Measurements from ENCODE around the gene ASF1B.

The ASF1B gene

GRCh38 chr19:14118165-14119051 lies 18.0 kb downstream of the ASF1B start:
- Histone ChIP-seq H3K27me3 (ENCODE audit: control insufficient read depth in 5 of 5, insufficient read depth in 4 of 5, low read length in 5 of 5) (no peaks in the 10 kb centered on the region), H3K9ac (ENCODE audit: low read length in 5 of 5) (peak overlapping the region; percentile 74 to 98 (median 87)), H3K4me1 (ENCODE audit: control insufficient read depth in 5 of 5, insufficient read depth in 5 of 5, low read length in 5 of 5) (peaks cover 24 to 67% (median 61%) of the 10 kb centered on the region in 5 donors), H3K36me3 (ENCODE audit: control insufficient read depth in 5 of 5, insufficient read depth in 5 of 5, low read length in 5 of 5) (no peaks in the 10 kb centered on the region), H3K9me3 (ENCODE audit: control insufficient read depth in 5 of 5, low read length in 5 of 5) (no peaks in the 10 kb centered on the region), H3K4me3 (ENCODE audit: low read depth in 1 of 5, low read length in 5 of 5) (peak overlapping the region; percentile 61 to 83 (median 69)), H3K27ac (ENCODE audit: low read depth, low read length) (peak overlapping the region; percentile 99)

GRCh38 chr19:14117668-14118164 lies 18.7 kb downstream of the ASF1B start, which contains the start of gene PRKACA:
PRKACA (minus strand) TSS chr19:14117762; CDS start chr19:14117547, 215 bp downstream.
- Histone ChIP-seq H3K4me3 (ENCODE audit: low read depth in 1 of 5, low read length in 5 of 5) (peak within 1 kb of the TSS; percentile 80 to 95 (median 84)), H3K9ac (ENCODE audit: low read length in 5 of 5) (peak within 1 kb of the TSS; percentile 77 to 98 (median 92)), H3K9me3 (ENCODE audit: control insufficient read depth in 5 of 5, low read length in 5 of 5) (no peaks in the 10 kb centered on the region), H3K36me3 (ENCODE audit: control insufficient read depth in 5 of 5, insufficient read depth in 5 of 5, low read length in 5 of 5) (no peaks in the 10 kb centered on the region), H3K27me3 (ENCODE audit: control insufficient read depth in 5 of 5, insufficient read depth in 4 of 5, low read length in 5 of 5) (no peaks in the 10 kb centered on the region), H3K4me1 (ENCODE audit: control insufficient read depth in 5 of 5, insufficient read depth in 5 of 5, low read length in 5 of 5) (peaks cover 31 to 74% (median 68%) of the 10 kb centered on the region in 5 donors), H3K27ac (ENCODE audit: low read depth, low read length) (peak within 1 kb of the TSS; percentile 99)

GRCh38 chr19:14116918-14117578 lies 19.3 kb downstream of the ASF1B start:
- H3K9me3 ChIP-seq (ENCODE audit: control insufficient read depth in 5 of 5, low read length in 5 of 5) = no peaks in the 10 kb centered on the region
- peaks cover 36 to 81% (median 75%) of the 10 kb centered on the region in 5 donors for H3K4me1 ChIP-seq (ENCODE audit: control insufficient read depth in 5 of 5, insufficient read depth in 5 of 5, low read length in 5 of 5)
- H3K9ac ChIP-seq (ENCODE audit: low read length in 5 of 5) = peak overlapping the region; percentile 77 to 94 (median 88)
- H3K4me3 ChIP-seq (ENCODE audit: low read depth in 1 of 5, low read length in 5 of 5) = peak overlapping the region; percentile 80 to 95 (median 84)
- H3K27me3 ChIP-seq (ENCODE audit: control insufficient read depth in 5 of 5, insufficient read depth in 4 of 5, low read length in 5 of 5) = no peaks in the 10 kb centered on the region
- H3K27ac ChIP-seq (ENCODE audit: low read depth, low read length) = peak overlapping the region; percentile 76
- H3K36me3 ChIP-seq (ENCODE audit: control insufficient read depth in 5 of 5, insufficient read depth in 5 of 5, low read length in 5 of 5) = no peaks in the 10 kb centered on the region

DNA sequence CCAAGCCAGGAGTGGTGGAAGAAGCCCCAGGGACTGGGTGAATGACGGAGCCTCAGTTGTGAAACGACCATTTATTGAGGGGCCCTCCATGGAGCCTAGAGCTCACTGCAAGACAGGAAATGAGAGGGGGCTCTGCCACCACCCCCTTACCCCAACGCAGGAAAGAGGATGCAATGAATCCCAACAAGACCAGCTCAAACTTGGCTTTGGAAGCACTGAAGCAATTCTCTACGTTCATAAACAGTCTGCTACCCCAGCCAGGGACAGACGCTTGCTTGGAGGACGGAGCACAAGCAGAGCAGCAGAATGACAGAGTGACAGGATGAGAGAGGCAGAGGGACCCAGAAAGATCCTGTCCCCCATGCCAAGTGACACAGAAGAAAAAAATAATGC lies 19.9 kb downstream of the ASF1B start:
- Histone ChIP-seq H3K27me3 (ENCODE audit: control insufficient read depth in 5 of 5, insufficient read depth in 4 of 5, low read length in 5 of 5) (no peaks in the 10 kb centered on the region), H3K9ac (ENCODE audit: low read length in 5 of 5) (peak overlapping the region; percentile 77 to 94 (median 88)), H3K36me3 (ENCODE audit: control insufficient read depth in 5 of 5, insufficient read depth in 5 of 5, low read length in 5 of 5) (no peaks in the 10 kb centered on the region), H3K4me3 (ENCODE audit: low read depth in 1 of 5, low read length in 5 of 5) (peak overlapping the region; percentile 80 to 95 (median 84)), H3K9me3 (ENCODE audit: control insufficient read depth in 5 of 5, low read length in 5 of 5) (no peaks in the 10 kb centered on the region), H3K4me1 (ENCODE audit: control insufficient read depth in 5 of 5, insufficient read depth in 5 of 5, low read length in 5 of 5) (peaks cover 36 to 84% (median 80%) of the 10 kb centered on the region in 5 donors), H3K27ac (ENCODE audit: low read depth, low read length) (peak overlapping the region; percentile 76)

- no peaks in the 10 kb centered on the region for H3K27me3 ChIP-seq (ENCODE audit: control insufficient read depth in 5 of 5, insufficient read depth in 4 of 5, low read length in 5 of 5)
- H3K4me3 ChIP-seq (ENCODE audit: low read depth in 1 of 5, low read length in 5 of 5) = peak overlapping the region in 3 of 5 donors; percentile 80 to 95 (median 87)
- H3K4me1 ChIP-seq (ENCODE audit: control insufficient read depth in 5 of 5, insufficient read depth in 5 of 5, low read length in 5 of 5) = peaks cover 34 to 89% (median 87%) of the 10 kb centered on the region in 5 donors
- no peaks in the 10 kb centered on the region for H3K9me3 ChIP-seq (ENCODE audit: control insufficient read depth in 5 of 5, low read length in 5 of 5)
- H3K9ac ChIP-seq (ENCODE audit: low read length in 5 of 5) = peak overlapping the region; percentile 16 to 94 (median 77)
- H3K27ac ChIP-seq (ENCODE audit: low read depth, low read length) = peak overlapping the region; percentile 76
- no peaks in the 10 kb centered on the region for H3K36me3 ChIP-seq (ENCODE audit: control insufficient read depth in 5 of 5, insufficient read depth in 5 of 5, low read length in 5 of 5)
These were observed 20.6 kb downstream of the ASF1B start for GRCh38 chr19:14115756-14116155.

DNA sequence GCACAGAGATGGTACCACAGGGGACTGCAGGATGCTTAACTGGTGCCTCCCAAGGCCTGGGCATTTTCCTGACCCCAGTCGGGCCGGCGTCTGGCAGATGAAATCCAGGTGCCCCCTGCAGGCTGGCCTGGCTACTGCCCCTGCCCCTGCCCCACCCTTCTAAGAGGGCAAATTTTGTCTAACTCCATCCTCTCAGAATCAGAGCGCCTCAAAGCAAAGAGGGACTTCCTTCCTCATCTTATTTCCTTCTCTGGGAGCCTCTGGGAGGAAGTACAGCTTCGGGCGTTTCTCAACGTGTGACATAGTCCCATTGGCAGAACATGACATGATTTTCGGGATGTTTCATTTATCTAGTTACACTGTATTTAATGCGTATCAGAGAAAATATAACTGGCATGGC lies 21.5 kb downstream of the ASF1B start:
- peaks cover 33 to 91% (median 88%) of the 10 kb centered on the region in 5 donors for H3K4me1 ChIP-seq (ENCODE audit: control insufficient read depth in 5 of 5, insufficient read depth in 5 of 5, low read length in 5 of 5)
- no peaks in the 10 kb centered on the region for H3K9me3 ChIP-seq (ENCODE audit: control insufficient read depth in 5 of 5, low read length in 5 of 5)
- H3K27ac ChIP-seq (ENCODE audit: low read depth, low read length) = peak overlapping the region; percentile 76
- H3K27me3 ChIP-seq (ENCODE audit: control insufficient read depth in 5 of 5, insufficient read depth in 4 of 5, low read length in 5 of 5) = no peaks in the 10 kb centered on the region
- H3K4me3 ChIP-seq (ENCODE audit: low read depth in 1 of 5, low read length in 5 of 5) = peak overlapping the region in 2 of 5 donors; percentile 13 to 18
- no peaks in the 10 kb centered on the region for H3K36me3 ChIP-seq (ENCODE audit: control insufficient read depth in 5 of 5, insufficient read depth in 5 of 5, low read length in 5 of 5)
- H3K9ac ChIP-seq (ENCODE audit: low read length in 5 of 5) = peak overlapping the region in 1 of 5 donors; percentile 94

DNA sequence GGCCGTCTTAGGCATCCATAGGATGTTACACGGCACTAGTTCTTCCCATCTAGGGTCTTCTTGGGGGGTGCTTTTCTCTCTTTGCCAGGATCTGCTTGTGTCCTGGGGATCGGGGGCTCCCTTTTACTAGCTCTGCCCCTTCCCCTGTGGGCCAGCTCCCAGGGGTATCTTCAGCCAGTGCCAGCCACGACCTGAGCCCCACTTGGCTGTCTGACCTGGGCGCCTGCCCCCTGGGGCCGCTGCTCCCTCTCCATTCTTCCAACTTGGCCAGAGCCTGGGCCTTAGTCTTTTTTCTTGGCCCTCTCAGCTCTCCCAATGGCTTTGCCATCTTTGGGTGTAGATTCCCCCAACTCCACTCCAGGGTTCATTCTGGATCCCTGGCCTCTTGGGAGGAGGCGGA lies 21.9 kb downstream of the ASF1B start:
- Histone ChIP-seq H3K4me1 (ENCODE audit: control insufficient read depth in 5 of 5, insufficient read depth in 5 of 5, low read length in 5 of 5) (peaks cover 29 to 87% (median 84%) of the 10 kb centered on the region in 5 donors), H3K27me3 (ENCODE audit: control insufficient read depth in 5 of 5, insufficient read depth in 4 of 5, low read length in 5 of 5) (no peaks in the 10 kb centered on the region), H3K4me3 (ENCODE audit: low read depth in 1 of 5, low read length in 5 of 5) (peak overlapping the region in 2 of 5 donors; percentile 13 to 18), H3K9ac (ENCODE audit: low read length in 5 of 5) (peak overlapping the region in 1 of 5 donors; percentile 15), H3K9me3 (ENCODE audit: control insufficient read depth in 5 of 5, low read length in 5 of 5) (no peaks in the 10 kb centered on the region), H3K36me3 (ENCODE audit: control insufficient read depth in 5 of 5, insufficient read depth in 5 of 5, low read length in 5 of 5) (no peaks in the 10 kb centered on the region), H3K27ac (ENCODE audit: low read depth, low read length) (peak overlapping the region; percentile 76)

- Histone ChIP-seq H3K27ac (ENCODE audit: low read depth, low read length) (peak overlapping the region; percentile 76), H3K4me1 (ENCODE audit: control insufficient read depth in 5 of 5, insufficient read depth in 5 of 5, low read length in 5 of 5) (peaks cover 29 to 82% (median 79%) of the 10 kb centered on the region in 5 donors), H3K4me3 (ENCODE audit: low read depth in 1 of 5, low read length in 5 of 5) (no peak overlapping the region), H3K9me3 (ENCODE audit: control insufficient read depth in 5 of 5, low read length in 5 of 5) (no peaks in the 10 kb centered on the region), H3K36me3 (ENCODE audit: control insufficient read depth in 5 of 5, insufficient read depth in 5 of 5, low read length in 5 of 5) (no peaks in the 10 kb centered on the region), H3K9ac (ENCODE audit: low read length in 5 of 5) (peak overlapping the region; percentile 15 to 78 (median 72)), H3K27me3 (ENCODE audit: control insufficient read depth in 5 of 5, insufficient read depth in 4 of 5, low read length in 5 of 5) (no peaks in the 10 kb centered on the region)
These were observed 22.5 kb downstream of the ASF1B start for GRCh38 chr19:14113762-14114414.

- Histone ChIP-seq H3K4me1 (ENCODE audit: control insufficient read depth in 5 of 5, insufficient read depth in 5 of 5, low read length in 5 of 5) (peaks cover 25 to 76% (median 75%) of the 10 kb centered on the region in 5 donors), H3K4me3 (ENCODE audit: low read depth in 1 of 5, low read length in 5 of 5) (peak overlapping the region; percentile 44 to 54 (median 46)), H3K9ac (ENCODE audit: low read length in 5 of 5) (peak overlapping the region; percentile 47 to 78 (median 72)), H3K9me3 (ENCODE audit: control insufficient read depth in 5 of 5, low read length in 5 of 5) (no peaks in the 10 kb centered on the region), H3K27ac (ENCODE audit: low read depth, low read length) (peak overlapping the region; percentile 76), H3K36me3 (ENCODE audit: control insufficient read depth in 5 of 5, insufficient read depth in 5 of 5, low read length in 5 of 5) (peaks cover 0 to under 1% (median 0%) of the 10 kb centered on the region in 5 donors), H3K27me3 (ENCODE audit: control insufficient read depth in 5 of 5, insufficient read depth in 4 of 5, low read length in 5 of 5) (no peaks in the 10 kb centered on the region)
These were observed 23.5 kb downstream of the ASF1B start for GRCh38 chr19:14112809-14113385.
